Measurements from ENCODE around the gene INAVA.

The INAVA gene

DNA sequence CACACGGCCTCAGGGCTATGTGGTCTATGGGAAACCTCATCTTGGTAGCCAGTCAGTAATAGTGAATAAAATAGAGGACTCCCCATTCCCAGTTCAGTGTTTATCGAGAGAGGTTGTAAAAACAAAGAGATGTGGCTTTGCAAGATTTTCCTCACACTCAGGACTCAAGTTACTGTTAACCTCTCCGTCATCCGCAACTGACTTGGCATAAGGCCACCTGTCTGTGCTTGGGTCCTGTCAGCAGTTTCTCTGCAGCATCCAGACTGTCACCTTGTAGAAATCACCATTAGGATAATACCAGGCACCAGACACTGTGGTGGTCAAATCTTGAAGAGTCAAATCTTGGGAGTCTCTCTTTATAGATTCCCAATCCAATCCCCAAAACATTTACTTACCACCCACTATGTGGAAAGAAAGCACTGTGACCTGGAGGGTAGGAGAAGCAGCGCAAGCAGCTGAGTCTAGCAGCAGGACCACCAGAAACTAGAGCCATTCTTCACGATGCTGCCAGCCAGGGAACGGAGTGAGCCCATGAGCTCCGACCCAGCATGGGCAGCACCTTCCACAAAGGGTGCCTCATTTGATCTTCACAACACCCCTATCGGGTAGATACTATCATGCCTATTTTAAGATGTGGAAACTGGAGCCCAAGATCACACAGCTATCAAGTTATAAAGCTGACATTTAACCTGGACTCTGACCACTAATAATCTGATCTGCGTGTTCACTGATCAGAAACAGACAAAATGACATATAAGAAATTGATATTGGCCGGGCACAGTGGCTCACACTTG lies 27.5 kb upstream of the INAVA start:
- Histone ChIP-seq H3K36me3 (ENCODE audit: control insufficient read depth, insufficient read depth, low read length) (no peaks in the 10 kb centered on the region), H3K4me3 (ENCODE audit: low read depth, low read length) (no peak overlapping the region), H3K9ac (ENCODE audit: low read depth, low read length) (no peak overlapping the region), H3K9me3 (ENCODE audit: control insufficient read depth, insufficient read depth, low read length) (no peaks in the 10 kb centered on the region), H3K27me3 (ENCODE audit: control insufficient read depth, insufficient read depth, low read length) (no peaks in the 10 kb centered on the region), H3K4me1 (ENCODE audit: control insufficient read depth, insufficient read depth, low read length) (no peaks in the 10 kb centered on the region)

DNA sequence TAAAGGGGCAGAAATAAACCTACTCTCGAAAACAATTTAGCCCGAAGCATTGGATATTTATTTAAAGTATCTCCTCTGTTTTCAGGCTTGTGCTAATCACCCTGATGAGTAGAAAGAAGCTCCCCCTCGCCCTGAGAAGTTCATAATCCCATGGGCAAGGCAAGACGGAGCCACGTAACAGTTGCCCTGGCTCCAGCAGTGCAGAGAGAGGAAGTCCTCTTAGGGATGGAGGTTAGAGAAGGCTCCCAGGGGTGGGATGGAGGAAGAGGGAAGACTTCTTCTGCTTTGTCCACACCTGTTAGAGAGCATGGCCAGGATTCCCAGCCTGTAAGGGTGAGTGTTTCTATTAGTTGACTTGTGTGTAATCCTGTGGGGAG lies 25.3 kb upstream of the INAVA start:
- Histone ChIP-seq H3K4me1 (ENCODE audit: control insufficient read depth, insufficient read depth, low read length) (no peaks in the 10 kb centered on the region), H3K4me3 (ENCODE audit: low read depth, low read length) (no peak overlapping the region), H3K27me3 (ENCODE audit: control insufficient read depth, insufficient read depth, low read length) (no peaks in the 10 kb centered on the region), H3K9ac (ENCODE audit: low read depth, low read length) (no peak overlapping the region), H3K9me3 (ENCODE audit: control insufficient read depth, insufficient read depth, low read length) (no peaks in the 10 kb centered on the region), H3K36me3 (ENCODE audit: control insufficient read depth, insufficient read depth, low read length) (no peaks in the 10 kb centered on the region)

DNA sequence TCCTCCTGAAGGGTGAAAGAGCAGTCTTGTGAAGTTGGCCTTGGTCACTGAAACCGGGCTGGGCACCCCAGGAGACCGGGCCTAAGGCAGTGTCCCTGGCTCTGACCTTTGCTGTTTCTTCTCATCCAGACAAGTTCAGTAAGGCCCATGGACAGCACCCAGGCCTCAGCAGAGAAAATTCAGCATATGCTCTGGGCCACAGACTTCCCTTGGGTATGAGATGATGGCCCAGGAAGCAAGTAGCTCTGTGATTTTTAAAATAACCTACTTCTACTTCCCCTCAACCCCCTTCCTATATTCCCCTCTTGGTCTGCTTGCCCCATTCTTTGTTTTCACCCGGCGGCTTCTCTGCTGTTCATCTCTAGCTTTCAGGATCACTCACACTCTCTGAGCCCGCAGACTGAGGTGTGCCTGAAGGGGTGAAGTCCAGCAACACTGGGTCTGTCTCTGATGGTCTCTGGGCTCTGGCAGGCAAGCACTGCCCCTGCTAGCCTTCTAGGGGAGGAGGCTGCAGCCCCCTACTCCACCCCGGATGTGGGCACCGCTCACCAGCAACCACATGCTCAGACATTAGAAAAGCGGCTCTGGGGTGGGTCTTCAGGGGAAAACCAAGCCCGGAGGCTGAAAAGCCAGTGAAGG lies 24.8 kb upstream of the INAVA start:
- H3K4me3 ChIP-seq (ENCODE audit: low read depth, low read length): no peak overlapping the region
- no peaks in the 10 kb centered on the region for H3K4me1 ChIP-seq (ENCODE audit: control insufficient read depth, insufficient read depth, low read length)
- no peaks in the 10 kb centered on the region for H3K27me3 ChIP-seq (ENCODE audit: control insufficient read depth, insufficient read depth, low read length)
- H3K9me3 ChIP-seq (ENCODE audit: control insufficient read depth, insufficient read depth, low read length): no peaks in the 10 kb centered on the region
- no peak overlapping the region for H3K9ac ChIP-seq (ENCODE audit: low read depth, low read length)
- no peaks in the 10 kb centered on the region for H3K36me3 ChIP-seq (ENCODE audit: control insufficient read depth, insufficient read depth, low read length)

DNA sequence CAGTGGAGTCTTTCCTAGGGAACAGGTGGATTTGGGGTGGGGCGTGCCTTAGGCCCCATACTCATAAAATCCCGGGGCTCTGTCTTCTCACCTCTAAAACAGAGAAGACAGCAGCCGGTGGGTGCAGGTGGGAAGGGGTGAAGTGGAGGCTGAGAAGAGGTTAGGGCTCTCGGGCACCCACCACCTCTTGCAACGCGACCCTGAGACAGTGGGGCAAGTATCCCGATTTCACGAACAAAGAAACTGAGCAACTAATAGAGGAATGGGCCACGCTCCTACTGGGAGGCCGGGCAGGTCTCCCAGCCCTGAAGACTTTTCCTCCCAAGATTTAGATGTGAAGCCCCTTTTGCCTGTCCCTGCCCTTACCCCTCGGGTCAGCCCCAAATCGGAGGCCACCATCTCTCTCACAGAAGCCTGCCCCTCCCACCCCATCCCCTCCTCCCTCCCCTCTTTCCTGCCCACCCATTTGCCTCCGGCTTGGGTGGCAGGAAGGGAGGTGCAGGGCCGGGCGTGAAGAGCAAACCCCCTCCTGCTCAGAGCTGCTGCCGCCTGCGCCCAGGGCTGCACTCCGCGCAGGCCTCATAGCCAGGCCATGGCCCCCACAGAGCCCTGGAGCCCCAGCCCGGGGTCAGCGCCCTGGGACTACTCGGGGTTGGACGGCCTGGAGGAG lies 22.1 kb upstream of the INAVA start, which contains the start of gene GPR25:
TSS of gene GPR25 (plus strand) at position 536 of the 670 bp plus-strand sequence. CDS start at position 593, 57 bp downstream.
- Histone ChIP-seq H3K4me1 (ENCODE audit: control insufficient read depth, insufficient read depth, low read length) (no peaks in the 10 kb centered on the region), H3K9ac (ENCODE audit: low read depth, low read length) (no peak within 1 kb of the TSS), H3K9me3 (ENCODE audit: control insufficient read depth, insufficient read depth, low read length) (no peaks in the 10 kb centered on the region), H3K27me3 (ENCODE audit: control insufficient read depth, insufficient read depth, low read length) (no peaks in the 10 kb centered on the region), H3K4me3 (ENCODE audit: low read depth, low read length) (no peak within 1 kb of the TSS), H3K36me3 (ENCODE audit: control insufficient read depth, insufficient read depth, low read length) (no peaks in the 10 kb centered on the region)

DNA sequence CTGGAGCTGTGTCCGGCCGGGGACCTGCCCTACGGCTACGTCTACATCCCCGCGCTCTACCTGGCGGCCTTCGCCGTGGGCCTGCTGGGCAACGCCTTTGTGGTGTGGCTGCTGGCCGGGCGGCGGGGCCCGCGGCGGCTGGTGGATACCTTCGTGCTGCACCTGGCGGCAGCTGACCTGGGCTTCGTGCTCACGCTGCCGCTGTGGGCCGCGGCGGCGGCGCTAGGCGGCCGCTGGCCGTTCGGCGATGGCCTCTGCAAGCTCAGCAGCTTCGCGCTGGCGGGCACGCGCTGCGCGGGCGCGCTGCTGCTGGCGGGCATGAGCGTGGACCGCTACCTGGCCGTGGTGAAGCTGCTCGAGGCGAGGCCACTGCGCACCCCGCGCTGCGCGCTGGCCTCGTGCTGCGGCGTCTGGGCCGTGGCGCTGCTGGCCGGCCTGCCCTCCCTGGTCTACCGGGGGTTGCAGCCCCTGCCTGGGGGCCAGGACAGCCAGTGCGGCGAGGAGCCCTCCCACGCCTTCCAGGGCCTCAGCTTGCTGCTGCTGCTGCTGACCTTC lies 21.5 kb upstream of the INAVA start:
- Histone ChIP-seq H3K4me1 (ENCODE audit: control insufficient read depth, insufficient read depth, low read length) (no peaks in the 10 kb centered on the region), H3K9me3 (ENCODE audit: control insufficient read depth, insufficient read depth, low read length) (no peaks in the 10 kb centered on the region), H3K4me3 (ENCODE audit: low read depth, low read length) (no peak overlapping the region), H3K27me3 (ENCODE audit: control insufficient read depth, insufficient read depth, low read length) (no peaks in the 10 kb centered on the region), H3K36me3 (ENCODE audit: control insufficient read depth, insufficient read depth, low read length) (no peaks in the 10 kb centered on the region), H3K9ac (ENCODE audit: low read depth, low read length) (no peak overlapping the region)

DNA sequence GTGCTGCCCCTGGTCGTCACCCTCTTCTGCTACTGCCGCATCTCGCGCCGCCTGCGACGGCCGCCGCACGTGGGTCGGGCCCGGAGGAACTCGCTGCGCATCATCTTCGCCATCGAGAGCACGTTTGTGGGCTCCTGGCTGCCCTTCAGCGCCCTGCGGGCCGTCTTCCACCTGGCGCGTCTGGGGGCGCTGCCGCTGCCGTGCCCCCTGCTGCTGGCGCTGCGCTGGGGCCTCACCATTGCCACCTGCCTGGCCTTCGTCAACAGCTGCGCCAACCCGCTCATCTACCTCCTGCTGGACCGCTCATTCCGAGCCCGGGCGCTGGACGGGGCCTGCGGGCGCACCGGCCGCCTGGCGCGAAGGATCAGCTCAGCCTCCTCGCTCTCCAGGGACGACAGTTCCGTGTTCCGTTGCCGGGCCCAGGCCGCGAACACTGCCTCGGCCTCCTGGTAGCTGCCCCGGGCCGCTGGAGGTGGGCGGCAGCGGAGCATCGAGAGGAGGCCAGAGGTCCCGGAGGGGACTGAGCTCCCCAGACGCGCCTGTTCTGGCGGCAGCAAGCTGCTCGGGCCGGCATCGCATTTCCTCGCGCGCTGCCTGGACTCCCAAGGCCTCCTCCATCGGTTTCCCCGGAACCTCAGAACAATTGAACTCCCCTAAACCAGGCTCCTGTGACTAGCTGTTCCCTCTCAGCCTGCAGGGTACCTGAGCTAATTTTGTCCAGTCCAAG lies 20.9 kb upstream of the INAVA start:
- no peaks in the 10 kb centered on the region for H3K27me3 ChIP-seq (ENCODE audit: control insufficient read depth, insufficient read depth, low read length)

DNA sequence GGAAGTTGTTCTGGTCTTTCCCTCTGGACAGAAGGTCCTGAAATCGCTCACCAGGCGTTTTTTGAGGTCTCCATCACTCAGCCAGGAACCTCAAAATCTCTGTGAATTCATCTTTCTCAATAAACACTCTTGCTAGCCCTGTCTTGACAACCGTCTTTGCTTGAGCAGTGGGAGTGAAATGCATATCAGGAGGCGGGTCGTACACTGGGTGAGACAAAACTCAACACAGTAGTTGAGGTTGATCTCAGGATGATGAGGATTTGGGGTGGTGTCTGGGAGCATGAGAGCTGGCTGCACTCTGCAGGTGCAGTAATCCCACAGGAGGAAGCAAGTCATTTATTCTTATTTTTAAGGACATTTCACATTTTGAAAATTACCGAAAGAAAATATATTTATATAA lies 20.0 kb upstream of the INAVA start:
- Histone ChIP-seq H3K27me3 (ENCODE audit: control insufficient read depth, insufficient read depth, low read length) (no peaks in the 10 kb centered on the region), H3K4me1 (ENCODE audit: control insufficient read depth, insufficient read depth, low read length) (no peaks in the 10 kb centered on the region), H3K36me3 (ENCODE audit: control insufficient read depth, insufficient read depth, low read length) (no peaks in the 10 kb centered on the region), H3K9ac (ENCODE audit: low read depth, low read length) (no peak overlapping the region), H3K4me3 (ENCODE audit: low read depth, low read length) (no peak overlapping the region), H3K9me3 (ENCODE audit: control insufficient read depth, insufficient read depth, low read length) (no peaks in the 10 kb centered on the region)

More for the DNA sequence above, 20.9 kb upstream of the INAVA start:
- no peak overlapping the region for H3K4me3 ChIP-seq (ENCODE audit: low read depth, low read length)
- H3K4me1 ChIP-seq (ENCODE audit: control insufficient read depth, insufficient read depth, low read length): no peaks in the 10 kb centered on the region
- H3K9ac ChIP-seq (ENCODE audit: low read depth, low read length): no peak overlapping the region
- no peaks in the 10 kb centered on the region for H3K9me3 ChIP-seq (ENCODE audit: control insufficient read depth, insufficient read depth, low read length)
- H3K36me3 ChIP-seq (ENCODE audit: control insufficient read depth, insufficient read depth, low read length): no peaks in the 10 kb centered on the region

DNA sequence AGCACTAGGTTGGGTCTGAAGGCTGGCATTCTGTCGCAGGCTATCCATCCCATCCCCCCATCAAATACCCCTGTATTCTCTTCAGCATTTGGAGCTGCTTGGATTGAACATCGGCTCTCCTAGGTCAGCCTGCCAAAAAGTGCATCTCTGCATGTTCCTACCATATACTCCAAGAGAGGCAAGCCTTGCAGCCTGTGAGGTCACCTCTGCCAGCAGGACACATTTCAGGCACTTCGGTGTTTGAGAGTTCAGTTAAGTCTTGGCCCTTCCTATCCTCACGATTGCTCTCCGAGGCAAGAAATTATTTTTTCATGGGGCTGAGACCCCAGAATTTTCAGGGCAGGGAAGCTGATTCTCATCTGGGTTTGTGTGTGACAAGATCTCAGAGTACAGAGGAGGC lies 19.3 kb upstream of the INAVA start:
- H3K36me3 ChIP-seq (ENCODE audit: control insufficient read depth, insufficient read depth, low read length): no peaks in the 10 kb centered on the region

DNA sequence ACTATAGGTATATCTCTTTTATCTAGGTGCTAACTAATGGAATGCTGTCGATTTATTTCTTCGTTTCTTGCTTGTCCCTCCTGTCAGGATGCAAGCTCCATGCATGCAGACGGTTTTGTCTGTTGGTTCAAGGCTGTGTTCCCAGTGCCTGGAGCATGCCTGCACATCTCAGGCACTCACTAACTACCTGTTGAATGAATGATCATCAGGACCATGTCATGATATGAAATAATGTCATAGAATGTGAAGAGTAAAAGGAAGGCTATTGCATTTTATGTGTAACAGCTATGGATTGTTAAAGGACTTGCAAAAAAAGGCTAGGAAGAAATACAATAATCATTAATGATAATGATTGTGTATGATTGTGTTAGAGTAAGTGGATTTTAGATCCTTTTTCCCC lies 17.7 kb upstream of the INAVA start:
- Histone ChIP-seq H3K4me3 (ENCODE audit: low read depth, low read length) (no peak overlapping the region), H3K36me3 (ENCODE audit: control insufficient read depth, insufficient read depth, low read length) (no peaks in the 10 kb centered on the region), H3K9ac (ENCODE audit: low read depth, low read length) (no peak overlapping the region), H3K4me1 (ENCODE audit: control insufficient read depth, insufficient read depth, low read length) (no peaks in the 10 kb centered on the region), H3K9me3 (ENCODE audit: control insufficient read depth, insufficient read depth, low read length) (no peaks in the 10 kb centered on the region), H3K27me3 (ENCODE audit: control insufficient read depth, insufficient read depth, low read length) (no peaks in the 10 kb centered on the region)

More for the DNA sequence above, 19.3 kb upstream of the INAVA start:
- H3K9ac ChIP-seq (ENCODE audit: low read depth, low read length): no peak overlapping the region
- no peak overlapping the region for H3K4me3 ChIP-seq (ENCODE audit: low read depth, low read length)
- no peaks in the 10 kb centered on the region for H3K4me1 ChIP-seq (ENCODE audit: control insufficient read depth, insufficient read depth, low read length)
- H3K9me3 ChIP-seq (ENCODE audit: control insufficient read depth, insufficient read depth, low read length): no peaks in the 10 kb centered on the region
- no peaks in the 10 kb centered on the region for H3K27me3 ChIP-seq (ENCODE audit: control insufficient read depth, insufficient read depth, low read length)

DNA sequence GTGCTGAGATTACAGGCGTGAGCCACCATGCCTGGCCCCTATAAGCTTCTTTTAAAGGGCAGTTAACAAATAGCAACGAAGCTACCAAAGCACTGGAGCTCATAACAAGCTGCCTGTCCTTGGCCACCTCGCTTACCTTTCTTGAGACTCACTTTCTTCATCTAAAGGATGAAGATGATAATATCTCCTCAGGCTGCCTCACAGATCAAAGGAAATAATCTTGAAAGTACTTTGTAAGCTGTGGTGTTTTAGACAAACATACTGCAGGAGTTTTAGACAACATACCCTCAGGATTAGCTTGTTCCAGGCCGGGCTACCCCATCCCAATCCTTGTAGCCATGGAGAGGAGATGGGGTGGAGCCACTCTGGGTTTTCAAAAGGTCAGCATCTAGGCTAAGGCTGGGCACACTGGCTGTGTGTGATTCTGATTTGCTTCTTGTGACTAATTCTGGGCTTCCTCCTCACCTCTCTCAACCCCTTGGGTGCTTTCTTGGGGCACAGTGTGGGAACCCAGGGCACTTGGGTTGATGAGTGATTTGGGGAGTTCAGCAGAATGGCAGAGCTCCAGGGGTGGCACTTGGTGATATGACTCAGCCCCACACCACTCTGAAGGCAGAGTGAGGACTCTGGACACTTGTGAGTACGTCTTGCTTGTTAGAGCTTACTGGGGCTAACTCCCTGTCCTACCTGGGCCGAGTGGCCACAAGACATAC lies 16.7 kb upstream of the INAVA start:
- no peaks in the 10 kb centered on the region for H3K4me1 ChIP-seq (ENCODE audit: control insufficient read depth, insufficient read depth, low read length)
- no peak overlapping the region for H3K4me3 ChIP-seq (ENCODE audit: low read depth, low read length)
- no peaks in the 10 kb centered on the region for H3K36me3 ChIP-seq (ENCODE audit: control insufficient read depth, insufficient read depth, low read length)
- H3K9me3 ChIP-seq (ENCODE audit: control insufficient read depth, insufficient read depth, low read length): no peaks in the 10 kb centered on the region
- no peaks in the 10 kb centered on the region for H3K27me3 ChIP-seq (ENCODE audit: control insufficient read depth, insufficient read depth, low read length)
- no peak overlapping the region for H3K9ac ChIP-seq (ENCODE audit: low read depth, low read length)

DNA sequence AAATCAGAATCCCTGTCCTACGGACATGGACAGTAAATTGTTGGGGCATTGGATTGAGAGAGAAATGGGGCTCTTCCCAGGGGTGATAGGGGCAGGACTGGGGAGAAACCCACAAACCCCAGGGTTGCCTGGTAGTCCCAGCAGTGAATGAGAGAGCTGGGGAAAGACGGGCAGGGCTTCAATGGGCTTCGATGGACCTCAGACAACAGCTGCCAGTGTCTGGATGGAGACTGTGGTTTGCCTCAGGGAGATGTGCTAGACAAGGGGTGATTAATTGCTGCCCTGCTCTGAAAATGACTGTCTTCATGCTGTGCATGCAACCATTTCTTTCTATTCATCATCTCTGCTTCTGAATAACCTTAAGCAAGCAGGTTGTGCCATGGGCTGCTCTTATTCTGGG lies 14.5 kb upstream of the INAVA start:
- peaks cover 4% of the 10 kb centered on the region for H3K4me1 ChIP-seq (ENCODE audit: control insufficient read depth, insufficient read depth, low read length)
- H3K27me3 ChIP-seq (ENCODE audit: control insufficient read depth, insufficient read depth, low read length): no peaks in the 10 kb centered on the region
- H3K9me3 ChIP-seq (ENCODE audit: control insufficient read depth, insufficient read depth, low read length): no peaks in the 10 kb centered on the region
- H3K9ac ChIP-seq (ENCODE audit: low read depth, low read length): no peak overlapping the region
- H3K36me3 ChIP-seq (ENCODE audit: control insufficient read depth, insufficient read depth, low read length): no peaks in the 10 kb centered on the region
- H3K4me3 ChIP-seq (ENCODE audit: low read depth, low read length): no peak overlapping the region
